Colonic mucosa (tissue), 4 donors: ENCODE results near the gene ITM2B. TPM values are rescaled to one million over a fixed set of nuclear protein-coding genes. Genes with fewer than 3 reads are reported as not detected.
A peak's percentile ranks its signal among the peaks of the same experiment; 100 is the strongest.

Experiments
- DNase-seq: peaks from one replicate; pipeline ENCODE4 v3.0.0-alpha.2; 2020
- H3K27ac ChIP-seq: fragments of 200-600 bp; one replicate; pipeline ENCODE4 v1.8.0; 2021
- H3K27me3 ChIP-seq: fragments of 200-600 bp; one replicate; pipeline ENCODE4 v1.8.0; 2021
- H3K36me3 ChIP-seq: fragments of 200-600 bp; one replicate; pipeline ENCODE4 v1.8.0; 2021
- H3K4me1 ChIP-seq: fragments of 200-600 bp; one replicate; pipeline ENCODE4 v1.8.0; 2021; ENCODE audit warnings: mild to moderate bottlenecking
- H3K4me3 ChIP-seq: fragments of 200-600 bp; one replicate; pipeline ENCODE4 v1.8.0; 2021
- H3K9ac ChIP-seq, 2 donors: one replicate each; pipeline ENCODE4 v1.7.0; 2013; ENCODE audit warnings: control low read depth in 2 of 2, low read depth in 2 of 2, low read length in 2 of 2
- H3K9me3 ChIP-seq: fragments of 200-600 bp; one replicate; pipeline ENCODE4 v1.8.0; 2021
- intact Hi-C: fragments of 100-400 bp; cut with DNase I; formaldehyde crosslinking; loops from one replicate; pipeline ENCODE4 v1.14.1; 2022
- total RNA-seq, 2 donors: library from RNA; stranded (reverse); fragmentation: NEBNext Ultra II Directional in 1 of 2; extraction: Animal tissue kit (Norgen Biotek cat#: 25700) in 1 of 2; gene quantifications; one replicate each; pipeline ENCODE4 v1.2.1, GENCODE V29; 2021
- TF ChIP-seq, protein P1 (sequence below): fragments of 200-600 bp; IDR thresholded peaks from one replicate; pipeline ENCODE4 v1.8.0; 2022; ENCODE audit warnings: antibody characterized with exemption, mild to moderate bottlenecking
- donor health status: healthy.
- donor health status: DM: no; HTN: no; CAD: no.
- donor health status: DM: no; HTN: no; CAD: no.

The ITM2B gene
- total RNA-seq, 2 donors from 2014 or later = 257 to 456 TPM

DNA sequence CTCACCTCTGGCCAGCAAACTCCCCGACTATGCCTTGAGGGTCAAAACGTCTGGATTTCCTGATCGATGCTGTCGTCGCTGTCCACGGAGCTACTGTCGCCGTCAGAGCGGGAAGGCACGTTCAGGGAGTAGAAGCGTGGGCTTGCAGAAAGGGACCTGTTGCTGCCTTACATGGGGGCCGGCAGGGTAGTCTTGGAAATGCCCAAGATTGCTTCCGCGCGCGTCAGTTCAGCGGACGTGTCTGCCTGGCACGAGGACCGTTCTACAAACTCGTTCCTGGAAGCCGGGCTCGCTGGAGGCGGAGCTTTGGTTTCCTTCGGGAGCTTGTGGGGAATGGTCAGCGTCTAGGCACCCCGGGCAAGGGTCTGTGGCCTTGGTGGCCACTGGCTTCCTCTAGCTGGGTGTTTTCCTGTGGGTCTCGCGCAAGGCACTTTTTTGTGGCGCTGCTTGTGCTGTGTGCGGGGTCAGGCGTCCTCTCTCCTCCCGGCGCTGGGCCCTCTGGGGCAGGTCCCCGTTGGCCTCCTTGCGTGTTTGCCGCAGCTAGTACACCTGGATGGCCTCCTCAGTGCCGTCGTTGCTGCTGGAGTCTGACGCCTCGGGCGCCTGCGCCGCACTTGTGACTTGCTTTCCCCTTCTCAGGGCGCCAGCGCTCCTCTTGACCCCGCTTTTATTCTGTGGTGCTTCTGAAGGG is 86.0 kb downstream of the ITM2B start:
- H3K27ac ChIP-seq = no peak overlapping the region

More for the DNA sequence above, 86.0 kb downstream of the ITM2B start:
- peak; percentile 52 for DNase-seq
- Histone ChIP-seq H3K27me3 (no peaks in the 10 kb centered on the region), H3K4me3 (peak overlapping the region; percentile 26), H3K36me3 (no peaks in the 10 kb centered on the region), H3K9ac (peak overlapping the region in 1 of 2 donors; percentile 26), H3K9me3 (no peaks in the 10 kb centered on the region), H3K4me1 (no peaks in the 10 kb centered on the region)
- intact Hi-C loops = loop anchor here (5.0 kb wide), 1 partner anchor 192 kb away; no protein-coding TSS in a partner anchor
- TF ChIP-seq, protein P1, sequence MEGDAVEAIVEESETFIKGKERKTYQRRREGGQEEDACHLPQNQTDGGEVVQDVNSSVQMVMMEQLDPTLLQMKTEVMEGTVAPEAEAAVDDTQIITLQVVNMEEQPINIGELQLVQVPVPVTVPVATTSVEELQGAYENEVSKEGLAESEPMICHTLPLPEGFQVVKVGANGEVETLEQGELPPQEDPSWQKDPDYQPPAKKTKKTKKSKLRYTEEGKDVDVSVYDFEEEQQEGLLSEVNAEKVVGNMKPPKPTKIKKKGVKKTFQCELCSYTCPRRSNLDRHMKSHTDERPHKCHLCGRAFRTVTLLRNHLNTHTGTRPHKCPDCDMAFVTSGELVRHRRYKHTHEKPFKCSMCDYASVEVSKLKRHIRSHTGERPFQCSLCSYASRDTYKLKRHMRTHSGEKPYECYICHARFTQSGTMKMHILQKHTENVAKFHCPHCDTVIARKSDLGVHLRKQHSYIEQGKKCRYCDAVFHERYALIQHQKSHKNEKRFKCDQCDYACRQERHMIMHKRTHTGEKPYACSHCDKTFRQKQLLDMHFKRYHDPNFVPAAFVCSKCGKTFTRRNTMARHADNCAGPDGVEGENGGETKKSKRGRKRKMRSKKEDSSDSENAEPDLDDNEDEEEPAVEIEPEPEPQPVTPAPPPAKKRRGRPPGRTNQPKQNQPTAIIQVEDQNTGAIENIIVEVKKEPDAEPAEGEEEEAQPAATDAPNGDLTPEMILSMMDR = no peak

Other genes starting within 250 kb of the ITM2B start
- 10 to 100 TPM; 60.5 to 71.4 TPM for gene SUCLA2, start 231.9 kb upstream of the ITM2B start, total RNA-seq
- gene NUDT15, start 195.5 kb upstream of the ITM2B start, total RNA-seq = 10 to 100 TPM; 24.5 to 43.8 TPM
- gene MED4, start 138.1 kb upstream of the ITM2B start, total RNA-seq = 10 to 100 TPM; 38.8 to 44.0 TPM
- gene RB1, start 70.5 kb downstream of the ITM2B start, total RNA-seq = 10 to 100 TPM; 28.5 TPM
- gene LPAR6, start 179.9 kb downstream of the ITM2B start, total RNA-seq = 10 to 100 TPM in 1 of 2 donors, 1 to 10 TPM in 1; 4.9 to 17.8 TPM